Stimulated activated CD8-positive, alpha-beta memory T cell treated with anti-CD3 and anti-CD28 coated beads, Interleukin-4, amount 100 ng/mL, for 1 hour (primary cell): Measurements from ENCODE around the gene DCX.

Experiments used
- DNase-seq, 2 donors: peaks; one replicate each; pipeline ENCODE4 v3.0.0-alpha.2; 2020; ENCODE audit warnings: low read depth in 2 of 2, low spot score in 1 of 2

Gene DCX

GRCh38 chrX:111411983-111412382 is at the start of gene DCX:
TSS of gene DCX (minus strand) at chrX:111412192. CDS start at chrX:111410398, 1,794 bp downstream.
- no peak for DNase-seq

- DNase-seq = no peak
Observed at GRCh38 chrX:111460607-111461006, 48.6 kb upstream of the DCX start.

GRCh38 chrX:111447298-111447697 is 35.3 kb upstream of the DCX start:
- DNase-seq = no peak

GRCh38 chrX:111445485-111445884 is 33.5 kb upstream of the DCX start:
- DNase-seq = no peak

- no peak for DNase-seq
Observed at GRCh38 chrX:111444881-111445280, 32.9 kb upstream of the DCX start.

GRCh38 chrX:111443946-111444345 is 32.0 kb upstream of the DCX start:
- DNase-seq = no peak

- DNase-seq = no peak
Observed at GRCh38 chrX:111442791-111443190, 30.8 kb upstream of the DCX start.

GRCh38 chrX:111435469-111435868 is 23.5 kb upstream of the DCX start:
- DNase-seq = no peak

- no peak for DNase-seq
Observed at GRCh38 chrX:111431001-111431400, 19.0 kb upstream of the DCX start.

GRCh38 chrX:111411557-111411956 is 435 bp downstream of the DCX start:
- no peak for DNase-seq

- no peak for DNase-seq
Observed at GRCh38 chrX:111410590-111411078, 1.4 kb downstream of the DCX start.

GRCh38 chrX:111409326-111409725 is 2.7 kb downstream of the DCX start:
- no peak for DNase-seq

GRCh38 chrX:111407948-111408347 is 4.0 kb downstream of the DCX start:
- DNase-seq = no peak

- DNase-seq = no peak
Observed at GRCh38 chrX:111402344-111402743, 9.6 kb downstream of the DCX start.

- DNase-seq = no peak
Observed at GRCh38 chrX:111395149-111395548, 16.8 kb downstream of the DCX start.

GRCh38 chrX:111394569-111394968 is 17.4 kb downstream of the DCX start:
- DNase-seq = no peak

GRCh38 chrX:111387470-111388070 is 24.4 kb downstream of the DCX start:
- DNase-seq = no peak

- DNase-seq = no peak
Observed at GRCh38 chrX:111386615-111387233, 25.3 kb downstream of the DCX start.

- DNase-seq = no peak
Observed at GRCh38 chrX:111386077-111386476, 25.9 kb downstream of the DCX start.

- no peak for DNase-seq
Observed at GRCh38 chrX:111382277-111382676, 29.7 kb downstream of the DCX start.

GRCh38 chrX:111376897-111377578 is 35.0 kb downstream of the DCX start:
- no peak for DNase-seq

GRCh38 chrX:111376486-111376885 is 35.5 kb downstream of the DCX start:
- DNase-seq = no peak
